Measurements from ENCODE around the gene CMTM4.
"Not testable (repeated sequence)": the region's sequence is repeated elsewhere in the genome, so short reads cannot be mapped to it uniquely, and the experiment has no call there.

The CMTM4 gene

DNA sequence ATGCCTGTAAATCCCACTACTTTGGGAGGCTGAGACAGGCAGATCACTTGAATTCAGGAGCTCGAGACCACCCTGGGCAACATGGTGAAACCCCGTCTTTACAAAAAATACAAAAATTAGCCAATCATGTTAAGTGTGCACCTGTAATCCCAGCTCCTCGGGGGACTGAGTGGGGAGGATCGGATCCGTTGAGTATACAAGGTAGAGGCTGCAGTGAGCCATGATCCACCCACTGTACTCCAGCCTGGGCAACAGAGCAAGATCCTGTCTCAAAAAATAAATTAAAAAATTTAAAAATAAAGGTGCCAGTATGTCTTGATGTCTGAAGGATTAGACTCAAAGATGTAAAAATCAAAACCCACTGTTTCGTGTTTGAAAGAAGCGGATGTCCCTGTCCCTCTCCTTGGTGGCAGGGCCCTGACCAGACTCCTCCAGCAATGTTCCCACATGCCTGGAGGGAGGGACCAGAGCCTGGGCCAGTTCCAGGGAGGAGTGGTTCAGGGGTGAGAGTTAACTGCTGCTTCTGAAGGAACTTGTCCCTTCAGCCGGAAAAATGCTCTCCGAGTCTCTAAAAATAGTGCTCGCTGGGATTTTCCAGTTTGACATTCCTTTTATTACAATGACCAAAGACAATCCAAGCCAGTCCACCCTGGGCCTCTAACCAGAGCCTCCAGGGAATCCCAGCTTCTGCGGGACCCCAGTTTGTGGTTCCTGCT is 9.4 kb upstream of the CMTM4 start:
- ATAC-seq (no peak), DNase-seq (no peak)

GRCh38 chr16:66703406-66704215 is 7.1 kb upstream of the CMTM4 start:
- DNase-seq (no peak), ATAC-seq (no peak)

- ATAC-seq: no peak
These were observed 5.0 kb upstream of the CMTM4 start for GRCh38 chr16:66701516-66701915.

DNA sequence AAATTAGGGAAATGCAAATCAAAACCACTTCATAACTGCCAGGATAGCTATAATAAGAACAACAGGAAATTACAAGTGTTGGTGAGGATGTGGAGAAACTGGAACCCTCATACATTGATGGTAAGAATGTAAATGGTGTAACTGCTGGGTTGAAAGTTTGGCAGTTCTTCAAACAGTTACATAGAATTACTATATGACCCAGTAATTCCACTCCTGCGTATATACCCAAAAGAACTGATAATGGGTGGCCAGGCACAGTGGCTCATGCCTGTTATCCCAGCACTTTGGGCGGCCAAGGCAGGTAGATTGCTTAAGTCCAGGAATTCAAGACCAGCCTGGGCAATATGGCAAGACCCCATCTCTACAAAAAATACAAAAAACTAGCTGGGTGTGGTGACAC is 4.5 kb upstream of the CMTM4 start:
- no peak for ATAC-seq
- DNase-seq: no peak

More at GRCh38 chr16:66701516-66701915, 5.0 kb upstream of the CMTM4 start:
- DNase-seq: no peak

- DNase-seq: no peak
These were observed 3.4 kb upstream of the CMTM4 start for GRCh38 chr16:66699898-66700297.

GRCh38 chr16:66698046-66698445 is 1.5 kb upstream of the CMTM4 start:
- ATAC-seq: no peak
- DNase-seq: no peak

More at GRCh38 chr16:66699898-66700297, 3.4 kb upstream of the CMTM4 start:
- ATAC-seq: no peak

GRCh38 chr16:66695935-66696668 is 441 bp downstream of the CMTM4 start:
- peak; percentile 35 for DNase-seq
- ATAC-seq: peak; percentile 37

DNA sequence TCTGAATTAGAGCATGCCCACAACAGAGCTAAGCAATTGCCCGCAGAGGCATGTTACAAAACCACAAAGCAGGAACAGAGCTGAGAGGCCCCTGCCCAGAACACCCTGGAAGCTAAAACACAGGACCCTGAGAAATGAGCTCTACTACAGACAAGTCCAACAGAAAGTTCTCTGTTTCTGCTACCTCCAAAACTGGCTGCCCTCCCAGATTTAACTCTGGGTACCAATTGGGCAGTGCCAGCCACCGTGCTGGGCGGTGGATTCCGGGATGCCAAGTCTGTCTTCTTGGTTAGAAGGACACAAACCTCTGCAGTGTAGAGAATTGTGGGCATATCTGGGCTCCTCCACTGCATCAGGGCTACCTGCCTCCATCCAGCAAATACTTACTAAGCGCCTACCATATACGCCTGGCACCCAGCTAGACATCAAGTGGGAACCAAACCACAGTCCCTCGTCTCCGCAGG is 1.0 kb downstream of the CMTM4 start:
- no peak for ATAC-seq
- DNase-seq: no peak

GRCh38 chr16:66693149-66693548 is 3.4 kb downstream of the CMTM4 start:
- DNase-seq (no peak), ATAC-seq (no peak)

DNA sequence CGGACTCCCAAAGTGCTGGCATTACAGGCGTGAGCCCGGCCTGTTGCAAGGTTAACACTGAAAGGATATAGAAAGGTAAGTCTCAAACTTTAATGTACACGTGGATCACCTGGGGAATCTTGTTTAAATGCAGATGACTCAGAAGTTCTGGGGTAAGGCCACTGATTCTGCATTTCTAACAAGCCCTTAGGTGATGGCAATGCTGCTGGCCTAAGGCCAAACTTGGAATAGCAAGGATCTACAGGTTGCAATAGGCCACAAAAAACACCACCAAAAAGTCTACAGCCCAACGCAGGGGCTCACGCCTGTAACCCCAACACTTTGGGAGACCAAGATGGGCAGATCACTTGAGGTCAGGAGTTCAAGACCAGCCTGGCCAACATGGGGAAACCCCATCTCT is 4.2 kb downstream of the CMTM4 start:
- no peak for ATAC-seq
- no peak for DNase-seq

DNA sequence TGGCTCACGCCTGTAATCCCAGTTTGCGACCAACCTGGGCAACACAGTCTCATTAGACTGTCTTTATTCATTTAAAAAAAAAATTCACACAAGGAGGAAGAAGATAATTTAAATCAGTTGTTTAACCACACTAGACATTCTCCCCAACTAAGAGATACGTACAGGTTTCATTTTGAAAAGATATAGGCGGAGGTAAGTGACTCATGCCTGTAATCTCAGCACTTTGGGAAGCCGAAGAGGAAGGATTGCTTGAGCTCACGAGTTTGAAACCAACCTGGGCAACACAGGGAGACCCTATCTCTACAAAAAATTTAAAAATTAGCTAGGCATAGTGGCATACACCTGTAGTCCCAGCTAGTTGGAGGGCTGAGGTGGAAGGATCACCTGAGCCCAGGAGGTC is 5.3 kb downstream of the CMTM4 start:
- DNase-seq (no peak), ATAC-seq (no peak)

DNA sequence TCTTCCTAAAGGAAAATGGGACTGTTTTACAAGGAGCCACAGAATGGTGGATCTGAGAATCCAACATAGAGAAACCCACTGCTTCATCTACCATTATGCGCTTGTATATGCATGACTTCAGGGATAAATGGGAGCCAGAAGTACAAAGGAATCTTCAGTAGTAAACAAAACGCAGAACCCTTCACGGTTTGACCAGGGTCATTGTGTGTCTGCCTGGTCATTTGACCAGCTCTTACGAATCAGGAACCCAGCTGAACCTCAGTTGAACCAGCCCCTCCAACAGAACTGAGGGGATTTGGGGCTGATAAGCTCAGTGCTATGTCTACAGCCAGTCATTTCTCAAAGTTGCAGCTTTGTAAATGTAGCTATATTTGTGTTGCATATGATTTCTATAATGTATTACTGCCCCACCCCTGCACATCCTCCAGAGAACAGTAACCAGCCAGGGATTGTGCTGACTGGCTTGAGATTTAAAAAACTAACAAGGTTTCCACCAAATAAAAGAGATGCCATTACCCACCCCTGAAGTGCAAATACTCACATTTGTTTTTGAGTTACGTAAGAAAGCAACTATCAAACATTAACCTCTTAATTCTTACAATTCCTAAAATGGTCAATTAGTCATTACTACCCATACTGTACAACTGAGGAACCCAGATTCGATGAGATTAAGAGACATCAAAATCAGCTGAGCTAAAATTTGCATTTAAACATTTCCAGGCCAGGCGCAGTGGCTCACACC is 6.3 kb downstream of the CMTM4 start:
- no peak for DNase-seq
- ATAC-seq: no peak

GRCh38 chr16:66689282-66689681 is 7.3 kb downstream of the CMTM4 start:
- no peak for DNase-seq
- ATAC-seq: no peak

DNA sequence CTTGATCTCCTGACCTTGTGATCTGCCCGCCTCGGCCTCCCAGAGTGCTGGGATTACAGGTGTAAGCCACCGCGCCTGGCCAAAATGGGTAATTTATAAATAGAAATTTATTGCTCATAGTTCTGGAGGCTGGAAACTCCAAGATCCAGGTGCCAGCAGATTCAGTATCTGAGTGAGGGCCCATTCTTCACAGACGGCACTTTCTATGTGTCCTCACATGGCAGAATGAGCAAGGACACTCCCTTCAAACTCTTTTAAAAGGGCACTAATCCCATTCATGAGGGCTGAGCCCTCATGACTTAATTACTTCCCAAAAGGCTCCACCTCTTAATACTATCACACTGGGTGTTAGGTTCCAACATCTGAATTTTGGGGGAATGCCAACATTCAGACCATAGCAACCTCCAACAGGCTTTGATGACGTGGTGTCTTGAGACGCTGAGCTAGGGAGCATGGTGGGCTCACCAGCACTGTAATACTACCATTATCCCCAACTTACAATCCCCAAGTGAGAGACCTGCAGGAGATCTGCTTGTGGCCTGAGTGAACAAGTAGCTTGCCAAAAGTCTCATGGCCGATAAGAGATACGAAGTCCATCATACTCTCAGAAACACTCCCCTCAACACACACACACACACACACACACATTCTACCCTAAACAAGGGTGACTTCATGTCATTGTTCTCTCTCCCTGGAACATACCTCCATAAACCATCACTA is 8.5 kb downstream of the CMTM4 start:
- DNase-seq: no peak

GRCh38 chr16:66685501-66686115 is 10.9 kb downstream of the CMTM4 start:
- DNase-seq, ATAC-seq: not testable (repeated sequence)

More for the DNA sequence above, 8.5 kb downstream of the CMTM4 start:
- ATAC-seq: no peak

GRCh38 chr16:66682271-66682670 is 14.3 kb downstream of the CMTM4 start:
- ATAC-seq (no peak), DNase-seq (no peak)

DNA sequence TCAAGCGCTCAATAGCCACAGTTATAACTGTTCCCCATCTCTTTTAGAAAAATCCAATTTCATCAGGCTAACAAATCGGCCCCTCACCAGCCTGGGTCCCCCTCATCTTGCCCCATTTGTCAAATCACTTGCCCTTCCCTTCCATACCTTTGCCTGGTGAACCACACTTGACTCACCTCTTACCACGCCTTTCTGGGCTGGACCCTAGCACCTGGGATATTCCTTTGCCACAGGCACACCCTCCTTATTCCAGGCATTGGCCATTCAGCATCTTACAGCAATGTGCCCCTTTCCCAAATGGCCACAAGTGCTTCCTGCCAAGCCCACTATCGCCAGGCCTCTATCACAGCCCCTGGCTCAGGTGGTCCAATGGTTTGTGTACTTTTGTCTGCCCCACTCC is 14.9 kb downstream of the CMTM4 start:
- DNase-seq (no peak), ATAC-seq (no peak)

DNA sequence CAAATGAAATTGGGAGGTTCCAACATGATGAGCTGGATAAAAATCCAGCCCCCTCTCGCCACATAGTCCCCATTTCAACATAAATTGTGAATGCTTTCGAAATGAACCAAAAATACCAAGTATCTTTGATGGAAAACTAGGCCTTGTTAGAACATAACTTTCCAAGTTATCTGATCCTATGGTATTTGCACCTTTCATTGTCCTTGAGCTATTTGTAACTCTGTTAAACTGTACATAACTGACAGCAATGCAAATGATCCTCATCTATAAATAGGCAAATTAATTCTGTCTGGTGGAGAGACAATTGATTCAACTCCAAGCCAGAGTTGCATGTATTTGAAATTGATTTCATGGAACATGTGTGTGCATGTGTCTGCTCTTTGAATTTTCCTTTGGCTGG is 18.2 kb downstream of the CMTM4 start:
- no peak for DNase-seq
- no peak for ATAC-seq

GRCh38 chr16:66677836-66678235 is 18.7 kb downstream of the CMTM4 start:
- no peak for DNase-seq
- ATAC-seq: no peak

GRCh38 chr16:66677179-66677578 is 19.4 kb downstream of the CMTM4 start:
- ATAC-seq (no peak), DNase-seq (no peak)

- ATAC-seq (no peak), DNase-seq (no peak)
These were observed 19.9 kb downstream of the CMTM4 start for GRCh38 chr16:66676599-66676998.
